Uterus (tissue), 4 donors: ENCODE measurements around the gene GRIK3. TPM values are rescaled to one million over a fixed set of nuclear protein-coding genes. Genes with fewer than 3 reads are reported as not detected.

ENCODE experiments used
- DNase-seq, 2 donors: peaks; one replicate each; pipeline ENCODE4 v3.0.0-alpha.2; 2019 to 2020
- H3K27ac ChIP-seq, 2 donors: fragments of 200-600 bp; sonication (generic); 1 replicate in 1 of 2; 2 replicates in 1 of 2; pipeline ENCODE4 v1.5.1; 2016 to 2018
- H3K27me3 ChIP-seq, 2 donors: fragments of 200-600 bp; sonication (generic); one replicate each; pipeline ENCODE4 v1.5.1; 2018 to 2019; ENCODE audit warnings: control low read depth in 1 of 2
- H3K36me3 ChIP-seq, 2 donors: fragments of 200-600 bp; sonication (generic); one replicate each; pipeline ENCODE4 v1.5.1; 2019; ENCODE audit warnings: control low read depth in 1 of 2
- H3K4me1 ChIP-seq, 2 donors: fragments of 200-600 bp; sonication (generic); one replicate each; pipeline ENCODE4 v1.5.1; 2018 to 2019; ENCODE audit warnings: control low read depth in 1 of 2
- H3K4me3 ChIP-seq, 2 donors: fragments of 200-600 bp; sonication (generic); 1 replicate in 1 of 2; 2 replicates in 1 of 2; pipeline ENCODE4 v1.5.1; 2018 to 2019; ENCODE audit warnings: mild to moderate bottlenecking in 1 of 2
- H3K9me3 ChIP-seq, 2 donors: fragments of 200-600 bp; sonication (generic); one replicate each; pipeline ENCODE4 v1.5.1; 2019; ENCODE audit warnings: control low read depth in 1 of 2
- CTCF ChIP-seq, 4 experiments: fragments of 200-600 bp in 2 of 4; fragments of 450-650 bp in 2 of 4; sonication (generic) in 2 of 4; IDR thresholded peaks; one replicate each; pipeline ENCODE4 v1.5.1; 2016 to 2019; ENCODE audit warnings: antibody characterized with exemption in 4 of 4, mild to moderate bottlenecking in 2 of 4, moderate library complexity in 1 of 4
- POLR2A ChIP-seq, 2 donors: fragments of 450-650 bp; IDR thresholded peaks; one replicate each; pipeline ENCODE4 v1.6.1; 2016; ENCODE audit warnings: antibody characterized with exemption in 2 of 2, mild to moderate bottlenecking in 1 of 2, moderate library complexity in 1 of 2
- intact Hi-C: fragments of 100-400 bp; cut with DNase I; formaldehyde crosslinking; loops from one replicate; pipeline ENCODE4 v1.15.1; 2023; ENCODE audit warnings: low total_unique reads
- total RNA-seq, 4 donors: library from RNA; depleted of rRNA in 3 of 4; stranded (reverse); fragments of >200 nt in 3 of 4; gene quantifications; one replicate each; pipeline versions ENCODE4 v1.1.0 to v1.2.4, GENCODE V29; 2014 to 2023
- donor health status: DM: yes; HTN: yes; CAD: no.

The GRIK3 gene
- total RNA-seq, 4 donors from 2014 or later: 0.52 to 1.6 TPM; not detected in 2

GRCh38 chr1:36981126-36981525, 53.2 kb downstream of the GRIK3 start:
- Histone ChIP-seq H3K9me3 (no peaks in the 10 kb centered on the region), H3K27ac (no peak overlapping the region), H3K36me3 (no peaks in the 10 kb centered on the region), H3K4me3 (no peak overlapping the region), H3K27me3 (no peaks in the 10 kb centered on the region), H3K4me1 (no peaks in the 10 kb centered on the region)
- DNase-seq: no peak
- TF ChIP-seq CTCF (IDR thresholded peaks at IDR 0.05): no peak
- no peak for TF ChIP-seq POLR2A (IDR thresholded peaks at IDR 0.05)
- intact Hi-C loops: no loop called here

GRCh38 chr1:36977731-36978406, 56.4 kb downstream of the GRIK3 start:
- H3K36me3 ChIP-seq: no peaks in the 10 kb centered on the region
- DNase-seq: no peak
- no peaks in the 10 kb centered on the region for H3K4me1 ChIP-seq
- no peaks in the 10 kb centered on the region for H3K27me3 ChIP-seq
- no peak overlapping the region for H3K27ac ChIP-seq
- no peak for TF ChIP-seq POLR2A (IDR thresholded peaks at IDR 0.05)
- no peak for TF ChIP-seq CTCF (IDR thresholded peaks at IDR 0.05)
- intact Hi-C loops: no loop called here
- no peak overlapping the region for H3K4me3 ChIP-seq
- no peaks in the 10 kb centered on the region for H3K9me3 ChIP-seq

GRCh38 chr1:36975642-36976041, 58.7 kb downstream of the GRIK3 start:
- no peak overlapping the region for H3K4me3 ChIP-seq
- H3K36me3 ChIP-seq: no peaks in the 10 kb centered on the region
- no peaks in the 10 kb centered on the region for H3K9me3 ChIP-seq
- H3K27me3 ChIP-seq: no peaks in the 10 kb centered on the region
- TF ChIP-seq POLR2A (IDR thresholded peaks at IDR 0.05) (no peak), CTCF (IDR thresholded peaks at IDR 0.05) (no peak)
- H3K4me1 ChIP-seq: no peaks in the 10 kb centered on the region
- no peak overlapping the region for H3K27ac ChIP-seq
- no peak for DNase-seq
- intact Hi-C loops: no loop called here

- no peak overlapping the region for H3K27ac ChIP-seq
- TF ChIP-seq POLR2A (IDR thresholded peaks at IDR 0.05): no peak
- TF ChIP-seq CTCF (IDR thresholded peaks at IDR 0.05): no peak
Observed at GRCh38 chr1:36973056-36973455, 61.3 kb downstream of the GRIK3 start.

GRCh38 chr1:36971852-36972618, 62.3 kb downstream of the GRIK3 start:
- DNase-seq: no peak
- no peaks in the 10 kb centered on the region for H3K4me1 ChIP-seq
- H3K27me3 ChIP-seq: no peaks in the 10 kb centered on the region
- no peak for TF ChIP-seq CTCF (IDR thresholded peaks at IDR 0.05)
- TF ChIP-seq POLR2A (IDR thresholded peaks at IDR 0.05): no peak
- H3K27ac ChIP-seq: no peak overlapping the region
- intact Hi-C loops: no loop called here
- no peaks in the 10 kb centered on the region for H3K9me3 ChIP-seq
- no peaks in the 10 kb centered on the region for H3K36me3 ChIP-seq
- no peak overlapping the region for H3K4me3 ChIP-seq

More at GRCh38 chr1:36973056-36973455, 61.3 kb downstream of the GRIK3 start:
- DNase-seq: no peak
- Histone ChIP-seq H3K4me3 (no peak overlapping the region), H3K27me3 (no peaks in the 10 kb centered on the region), H3K4me1 (no peaks in the 10 kb centered on the region), H3K36me3 (no peaks in the 10 kb centered on the region), H3K9me3 (no peaks in the 10 kb centered on the region)
- intact Hi-C loops: no loop called here
